NCI-H2171 treated with DMSO at 0.1 percent for 48 hours (cell line): Measurements from ENCODE around the gene ABAT.
A peak's percentile ranks its signal among the peaks of the same experiment; 100 is the strongest.

Source experiments
- DNase-seq: peaks from one replicate; lab custom pipeline; 2025; lab: John Stamatoyannopoulos, UW

ABAT gene

DNA sequence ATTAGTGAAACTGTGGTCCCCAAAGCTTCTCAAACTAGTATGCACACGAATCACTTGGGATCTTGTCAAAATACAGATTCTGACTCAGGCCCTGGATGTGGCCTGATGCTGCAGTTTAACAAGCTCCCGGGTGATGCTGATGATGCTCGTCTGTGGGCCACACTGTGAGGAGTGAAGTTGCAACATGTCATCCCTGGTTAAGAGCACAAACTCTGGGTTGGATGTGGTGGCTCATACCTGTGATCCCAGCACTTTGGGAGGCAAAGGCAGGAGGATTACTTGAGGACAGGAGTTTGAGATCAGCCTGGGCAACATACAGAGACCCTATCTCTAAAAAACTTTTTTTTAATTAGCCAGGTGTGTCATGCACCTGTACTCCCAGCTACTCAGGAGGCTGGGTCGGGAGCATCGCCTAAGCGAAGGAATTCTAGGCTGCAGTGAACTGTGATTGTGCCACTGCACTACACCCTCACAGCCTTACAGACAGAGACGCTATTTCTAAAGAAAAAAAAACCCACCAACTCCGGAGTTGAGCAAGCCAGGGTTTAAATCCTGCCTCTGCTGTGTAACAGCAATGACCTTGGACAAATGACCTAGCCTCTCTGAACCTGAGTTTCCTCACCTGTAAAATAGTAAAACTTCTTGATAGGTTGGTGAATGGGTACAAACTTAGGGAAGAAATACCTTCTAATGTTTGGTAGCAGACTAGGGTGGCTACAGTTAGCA, 24.4 kb upstream of the ABAT start:
- DNase-seq: no peak

DNA sequence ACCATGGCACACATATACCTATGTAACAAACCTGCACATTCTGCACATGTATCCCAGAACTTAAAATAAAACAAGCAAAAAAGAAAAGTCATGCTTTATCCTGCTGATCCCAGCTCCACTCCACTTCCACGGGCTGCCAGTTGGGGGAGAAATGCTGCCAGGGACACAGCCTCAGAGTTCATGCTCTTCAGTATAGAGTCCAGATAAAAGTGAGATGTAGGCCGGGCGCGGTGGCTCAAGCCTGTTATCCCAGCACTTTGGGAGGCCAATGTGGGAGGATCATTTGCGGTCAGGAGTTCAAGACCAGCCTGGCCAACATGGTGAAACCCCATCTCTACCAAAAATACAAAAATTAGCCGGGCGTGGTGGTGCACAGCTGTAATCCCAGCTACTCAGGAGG, 22.5 kb upstream of the ABAT start:
- DNase-seq: peak; percentile 6

DNA sequence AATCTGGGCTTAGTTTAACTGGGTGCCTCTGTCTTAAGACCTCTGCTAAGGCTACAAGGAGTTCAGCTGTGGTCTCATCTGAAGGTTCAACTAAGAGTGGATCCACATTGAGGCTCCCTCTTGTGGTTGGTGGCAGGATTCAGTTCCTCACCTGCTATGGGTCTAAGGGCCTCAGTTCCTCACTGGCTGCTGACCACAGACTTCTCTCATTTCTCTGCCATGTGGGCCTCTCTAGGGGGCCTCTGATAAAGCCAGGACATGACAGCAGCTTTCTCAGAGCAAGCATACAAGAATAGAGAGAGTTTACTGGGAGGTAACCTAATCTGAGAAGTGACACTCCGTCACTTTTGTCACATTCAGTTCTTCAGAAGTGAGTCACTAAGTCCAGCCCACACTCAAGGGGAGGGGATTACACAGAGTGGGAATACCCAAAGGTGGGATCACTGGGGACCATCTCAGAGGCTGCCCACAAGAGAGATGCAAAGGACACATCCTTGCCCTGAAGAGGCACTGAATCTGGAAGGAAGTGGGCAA, 19.2 kb upstream of the ABAT start:
- DNase-seq: no peak

DNA sequence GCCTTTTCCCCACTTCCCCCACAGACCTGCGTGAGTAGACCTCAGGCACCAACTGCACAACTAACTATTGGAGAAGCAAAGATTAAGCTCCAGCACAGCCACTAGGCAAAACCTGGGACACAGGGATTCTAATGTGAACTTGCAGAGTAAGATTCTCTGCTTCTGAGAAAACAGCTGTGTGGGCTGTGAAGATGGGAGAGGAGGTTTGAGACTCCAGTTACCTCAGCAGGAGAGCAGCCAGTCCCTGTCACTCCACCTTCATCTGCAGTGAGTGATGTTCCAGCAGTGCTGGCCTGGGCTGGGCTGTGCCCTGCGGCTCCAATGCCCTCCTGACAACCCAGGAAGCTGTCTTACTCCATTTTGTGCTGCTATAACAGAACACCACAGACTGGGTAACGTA, 18.0 kb upstream of the ABAT start:
- no peak for DNase-seq

DNA sequence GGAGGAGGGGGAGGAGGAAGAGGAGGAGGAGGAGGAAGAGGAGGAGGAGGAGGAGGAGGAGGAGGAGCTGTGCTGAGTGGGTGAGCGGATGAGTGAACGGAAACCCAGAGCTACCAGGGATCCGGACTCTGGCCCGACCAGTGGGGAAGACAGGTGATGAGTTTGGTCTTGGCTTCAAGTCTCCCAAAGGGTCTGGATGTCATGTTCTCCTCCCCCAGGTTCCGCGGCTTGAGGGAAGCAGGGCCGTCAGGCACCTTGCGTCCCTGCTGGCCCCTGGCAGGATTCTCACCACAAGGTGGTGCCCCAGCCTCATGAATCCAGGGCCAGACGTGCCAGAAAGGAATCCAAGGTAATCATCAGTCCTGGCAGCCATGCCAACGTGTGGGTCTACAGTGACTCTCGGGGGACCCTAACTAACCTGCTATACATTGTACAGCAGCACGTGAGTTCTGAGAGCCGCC, 13.5 kb upstream of the ABAT start:
- peak; percentile 73 for DNase-seq

DNA sequence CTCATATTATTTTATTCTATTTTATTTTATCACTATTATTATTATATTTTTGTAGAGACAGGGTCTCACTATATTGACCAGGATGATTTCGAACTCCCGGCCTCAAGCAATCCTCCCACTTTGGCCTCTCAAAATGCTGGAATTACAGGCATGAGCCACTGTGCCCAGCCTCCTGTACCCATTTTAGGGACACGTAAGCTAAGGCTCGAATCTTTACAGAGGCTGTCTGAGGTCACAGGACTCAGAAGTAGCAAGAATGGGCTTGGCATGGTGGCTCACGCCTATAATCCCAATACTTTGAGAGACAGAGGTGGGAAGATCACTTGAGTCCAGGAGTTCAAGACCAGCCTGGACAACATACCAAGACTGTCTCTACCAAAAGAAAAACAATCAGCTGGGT, 12.7 kb upstream of the ABAT start:
- no peak for DNase-seq

DNA sequence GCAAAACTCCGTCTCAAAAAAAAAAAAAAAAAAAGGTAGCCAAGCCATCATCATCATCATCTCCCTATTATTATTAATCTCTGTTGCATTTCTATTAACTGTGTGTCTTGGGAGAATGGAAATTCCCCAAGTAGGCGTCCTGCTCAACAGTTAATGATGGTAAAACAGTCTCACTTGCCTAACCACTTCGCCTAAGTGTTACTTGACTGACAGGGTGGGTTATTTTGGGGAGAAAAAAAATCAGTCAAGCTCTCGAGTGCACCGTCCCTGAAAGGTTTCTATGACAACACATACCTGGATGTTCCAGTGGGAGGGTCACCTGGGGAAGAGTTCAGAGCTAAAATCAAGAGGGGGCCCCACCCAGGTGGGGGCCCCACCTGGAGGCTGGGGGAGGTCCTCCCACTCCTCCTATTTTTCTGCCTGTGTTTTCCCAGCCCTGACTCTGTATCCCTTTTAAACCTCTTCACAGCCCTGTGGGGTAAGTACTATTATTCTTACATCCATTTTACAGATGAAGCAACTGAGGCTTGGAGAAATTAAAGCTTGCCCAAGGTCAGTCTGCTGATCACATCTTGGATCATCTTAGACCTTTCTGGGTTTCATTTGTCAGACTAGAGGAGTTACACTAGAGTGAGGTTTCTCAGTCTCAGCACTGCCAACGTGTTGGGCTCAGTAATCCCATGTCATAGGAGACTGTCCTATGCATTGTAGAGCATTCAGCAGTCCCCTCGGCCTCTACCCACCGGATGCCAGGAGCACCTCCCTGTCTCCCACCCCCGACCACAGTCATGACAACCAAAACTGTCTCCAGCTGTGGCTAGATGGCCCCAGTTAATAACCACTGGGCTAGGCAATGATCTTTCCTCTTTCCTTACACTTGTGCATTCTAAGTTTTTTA, 11.0 kb upstream of the ABAT start:
- DNase-seq: no peak

DNA sequence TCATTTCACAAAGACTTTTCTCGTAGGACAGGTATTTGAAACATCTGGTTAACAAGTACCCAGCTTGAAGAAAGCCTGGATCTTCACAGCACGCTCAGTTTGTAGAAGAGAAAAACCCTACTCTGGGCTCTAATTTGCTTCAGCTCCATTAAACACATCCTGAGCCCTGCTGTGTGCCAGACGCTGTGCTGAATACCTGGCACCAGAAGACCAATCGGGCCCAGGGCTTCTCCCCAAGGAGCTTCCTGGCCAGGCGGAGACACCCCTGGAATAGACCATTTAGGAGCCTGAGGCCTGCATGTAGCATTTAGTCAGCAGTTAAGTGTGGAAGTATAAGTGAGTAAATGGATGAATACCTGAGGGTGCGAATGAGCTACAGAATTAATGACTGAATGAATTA, 8.9 kb upstream of the ABAT start:
- DNase-seq: no peak

DNA sequence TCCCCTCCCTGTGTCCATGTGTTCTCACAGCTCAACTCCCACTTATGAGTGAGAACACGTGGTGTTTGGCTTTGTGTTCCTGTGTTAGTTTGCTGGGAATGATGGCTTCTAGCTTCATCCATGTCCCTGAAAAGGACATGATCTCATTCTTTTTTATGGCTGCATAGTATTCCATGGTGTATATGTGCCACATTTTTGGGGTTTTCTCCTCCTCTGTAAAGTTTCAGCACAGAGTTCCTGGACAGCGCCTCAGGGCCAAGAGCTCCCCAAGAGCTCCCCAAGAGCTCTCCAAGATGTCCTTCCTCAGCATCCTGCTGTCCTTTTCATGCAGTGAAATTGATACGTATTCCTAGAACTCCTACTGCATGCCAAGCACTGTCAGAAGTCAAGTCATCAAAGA, 6.9 kb upstream of the ABAT start:
- DNase-seq: no peak

DNA sequence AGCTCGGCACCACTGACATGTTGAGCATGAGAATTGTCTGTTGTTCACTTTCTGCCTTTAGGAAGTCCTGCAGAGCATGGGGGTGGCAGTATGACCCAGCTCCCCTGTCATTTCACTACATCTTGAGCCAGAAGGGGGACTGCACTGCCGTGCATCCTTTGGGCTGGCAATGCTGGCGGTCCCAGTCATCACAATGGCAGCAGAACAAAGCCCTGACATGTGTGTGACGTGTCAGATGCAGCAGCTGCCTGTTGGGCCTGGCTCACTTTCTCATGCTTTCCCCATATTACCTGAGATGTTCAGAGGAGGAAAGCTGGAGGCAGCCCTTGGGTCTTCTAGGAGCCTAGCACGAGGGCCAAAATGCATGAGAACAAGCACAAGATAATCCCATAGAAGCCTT, 6.3 kb upstream of the ABAT start:
- no peak for DNase-seq

DNA sequence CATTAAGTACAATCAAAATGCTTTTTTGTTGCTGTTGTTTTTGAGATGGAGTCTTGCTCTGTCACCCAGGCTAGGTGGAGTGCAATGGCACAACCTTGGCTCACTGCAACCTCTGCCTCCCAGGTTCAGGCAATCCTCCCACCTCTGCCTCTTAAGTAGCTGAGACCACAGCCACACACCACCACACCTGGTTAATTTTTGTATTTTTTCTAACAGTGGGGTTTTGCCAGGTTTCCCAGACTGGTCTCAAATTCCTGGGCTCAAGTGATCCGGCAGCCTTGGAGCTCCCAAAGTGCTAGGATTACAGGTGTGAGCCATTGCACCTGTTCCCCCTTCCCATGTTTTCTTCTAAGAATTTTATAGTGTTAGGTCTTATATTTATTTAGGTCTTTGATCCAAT, 4.9 kb upstream of the ABAT start:
- DNase-seq: no peak

DNA sequence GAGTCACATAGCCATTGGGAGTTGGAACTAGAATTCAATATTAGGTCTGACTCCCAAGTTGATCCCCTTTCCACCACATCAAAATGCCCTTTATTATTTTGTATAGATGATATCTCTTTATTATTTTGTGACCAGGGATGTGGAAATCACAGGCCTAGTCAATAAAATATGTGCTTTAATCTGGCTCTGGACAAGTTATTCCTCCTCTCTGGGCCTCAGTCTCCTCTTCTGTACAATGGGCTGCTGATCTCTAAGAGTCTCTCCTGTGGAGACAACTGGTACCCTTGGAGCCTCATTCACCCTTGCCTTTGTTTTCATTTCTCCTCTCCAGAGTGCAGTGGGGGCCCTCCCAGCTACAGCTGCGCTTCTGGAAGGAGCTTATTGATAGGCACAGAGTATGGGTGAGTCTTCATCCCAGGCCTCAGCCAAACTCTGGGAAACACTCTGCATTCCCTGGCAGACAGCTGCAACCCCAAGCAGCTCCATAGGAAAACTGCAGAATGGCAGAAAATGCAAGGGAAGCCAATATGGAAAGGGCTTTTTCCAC, 4.3 kb upstream of the ABAT start:
- DNase-seq: no peak

DNA sequence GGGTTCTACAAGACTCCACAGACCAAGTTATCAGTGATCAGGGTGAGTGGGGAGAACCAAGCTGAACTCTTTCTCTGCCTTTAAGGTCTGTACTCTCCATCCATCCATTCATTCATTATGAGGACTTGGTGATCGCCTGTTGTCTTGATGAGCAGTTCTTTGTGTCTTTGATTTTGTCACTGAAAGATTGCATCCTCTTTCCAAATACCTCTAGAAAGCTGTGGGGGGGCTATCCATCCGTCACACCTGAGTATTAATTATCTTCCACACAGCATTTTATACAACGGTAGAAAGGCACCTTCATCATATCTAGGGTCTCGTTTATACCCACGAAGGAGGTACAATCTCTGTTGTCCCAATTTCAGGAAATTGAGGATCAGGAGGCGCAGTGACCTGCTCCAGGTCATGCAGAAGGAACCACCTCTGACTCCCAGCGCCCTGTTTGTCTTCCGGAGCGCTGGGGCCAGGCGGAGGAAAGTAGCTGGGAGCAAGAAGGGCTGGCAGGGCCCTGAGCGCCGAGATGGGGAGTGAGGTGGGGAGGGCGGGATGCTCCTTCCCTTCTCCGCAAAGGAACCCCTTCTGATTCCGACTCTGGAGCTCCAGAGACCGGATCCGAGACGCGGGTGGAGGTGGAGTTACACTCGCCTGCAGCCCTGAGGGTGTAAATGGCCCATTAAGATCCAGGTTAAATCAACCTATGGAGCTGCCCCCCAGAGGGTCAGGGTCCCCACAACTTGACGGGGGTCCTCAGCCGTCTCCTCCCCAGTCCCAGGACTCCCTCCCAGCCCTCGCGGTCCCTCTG, 605 bp upstream of the ABAT start:
- no peak for DNase-seq

DNA sequence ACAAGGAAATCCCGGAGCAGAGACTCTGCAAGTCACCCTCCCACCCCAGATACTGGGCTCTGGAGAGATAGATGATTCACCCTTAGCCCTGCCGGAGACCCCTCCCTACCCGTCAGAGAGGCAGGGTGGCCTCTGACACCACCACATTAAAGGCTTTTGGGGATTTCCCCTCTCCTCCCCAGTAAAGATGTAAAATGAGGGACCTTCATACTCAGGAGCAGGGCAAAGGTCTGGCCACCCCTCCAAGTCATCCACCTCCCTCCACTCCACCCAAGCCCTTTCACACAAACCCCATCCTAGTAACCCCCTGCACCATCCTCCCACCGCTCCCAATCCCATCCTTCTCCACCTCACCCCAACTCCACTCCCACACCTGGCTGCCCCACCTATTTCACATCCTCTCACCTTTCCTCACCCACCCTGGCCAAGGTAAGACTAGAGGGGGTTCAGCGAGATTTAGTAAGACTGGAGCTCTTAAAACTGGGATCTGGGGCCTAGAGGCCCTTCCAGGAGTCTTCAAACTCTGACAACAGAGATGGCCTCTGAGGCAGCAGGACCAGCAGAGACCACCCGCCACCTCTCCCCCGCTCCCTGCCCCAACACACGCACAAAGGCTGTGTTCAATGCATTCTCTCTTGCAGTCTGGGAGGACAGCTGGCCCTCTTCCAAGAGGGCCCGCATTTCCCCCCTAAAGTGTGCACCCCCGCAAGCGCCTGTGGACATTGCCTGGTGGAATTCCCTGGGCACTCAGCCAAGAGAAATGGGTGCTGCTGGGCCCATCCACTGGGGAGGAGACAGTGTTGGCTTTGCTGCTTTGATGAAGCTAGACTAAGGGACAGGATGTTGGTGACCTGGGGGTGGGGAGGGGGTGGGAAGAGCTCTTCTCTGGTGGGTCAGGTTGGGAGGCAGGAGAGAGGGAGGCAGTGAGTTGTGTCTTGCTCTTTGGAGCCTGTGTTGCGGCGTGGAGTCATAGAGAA, 1.1 kb downstream of the ABAT start:
- no peak for DNase-seq

DNA sequence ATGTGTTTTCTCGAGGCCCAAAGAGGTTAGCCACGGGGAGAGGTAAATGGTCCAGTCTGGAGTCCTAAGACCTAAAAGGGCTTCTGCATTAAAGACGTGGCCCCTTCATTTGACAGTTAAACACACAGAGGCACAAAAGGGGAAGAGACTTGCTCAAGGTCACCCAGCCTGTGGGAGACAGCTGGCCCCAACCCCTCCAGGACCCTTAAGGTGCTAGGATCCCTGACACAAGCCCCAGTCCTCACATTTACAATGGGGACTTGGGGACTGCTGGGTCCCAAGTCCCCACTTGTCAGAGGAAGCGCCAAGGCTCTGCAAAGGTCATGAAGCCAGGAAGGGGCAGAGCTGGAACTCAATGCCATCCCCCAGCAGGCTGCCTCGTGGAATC, 1.7 kb downstream of the ABAT start:
- DNase-seq: no peak

DNA sequence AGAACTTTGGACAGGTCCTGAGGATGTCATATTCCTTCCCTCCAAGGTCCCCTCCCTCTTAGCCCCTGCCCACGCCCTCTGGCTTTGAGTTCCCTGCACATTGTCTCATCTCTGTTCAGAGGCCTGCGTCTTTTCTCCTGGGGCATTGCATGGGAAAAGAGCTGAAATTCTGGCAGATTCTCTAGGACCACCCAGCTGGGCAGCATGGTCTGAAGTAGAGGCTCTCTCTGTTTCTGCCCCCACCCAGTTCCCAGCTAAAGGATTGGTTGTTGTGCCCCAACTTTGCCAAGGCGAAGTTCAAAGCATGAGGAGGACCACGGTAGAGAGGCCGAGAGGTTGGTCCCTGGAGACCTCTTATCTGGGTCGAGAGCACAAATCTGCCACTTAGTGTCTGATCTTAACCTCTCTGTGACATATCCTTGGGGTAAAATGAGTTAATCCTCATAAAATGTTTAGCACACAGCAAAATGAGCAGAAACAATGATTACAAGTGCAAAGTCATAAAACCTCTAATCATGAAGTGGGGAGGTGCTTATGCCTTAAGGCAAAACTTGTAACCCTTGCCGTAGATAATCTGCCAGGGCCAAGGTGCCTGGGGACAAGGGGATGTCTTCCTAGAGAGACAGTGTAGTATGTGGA, 2.4 kb downstream of the ABAT start:
- DNase-seq: no peak

DNA sequence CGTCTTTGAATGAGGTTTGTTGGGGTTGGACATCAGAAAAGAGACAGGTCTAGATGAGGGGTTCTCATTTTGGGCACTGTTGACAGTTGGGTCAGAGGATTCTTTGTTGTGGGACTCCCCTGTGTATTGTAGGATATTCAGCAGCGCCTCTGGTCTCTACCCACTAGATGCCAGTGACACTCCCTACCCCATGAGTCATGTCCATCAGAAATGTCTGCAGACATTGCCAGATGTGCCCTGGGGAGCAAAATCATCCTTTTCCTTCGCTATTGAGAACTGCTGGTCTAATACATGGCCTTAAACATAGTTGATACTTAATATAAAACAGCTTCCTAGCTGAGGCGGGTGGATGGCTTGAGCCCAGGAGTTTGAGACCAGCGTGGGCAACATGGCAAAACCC, 3.1 kb downstream of the ABAT start:
- no peak for DNase-seq

DNA sequence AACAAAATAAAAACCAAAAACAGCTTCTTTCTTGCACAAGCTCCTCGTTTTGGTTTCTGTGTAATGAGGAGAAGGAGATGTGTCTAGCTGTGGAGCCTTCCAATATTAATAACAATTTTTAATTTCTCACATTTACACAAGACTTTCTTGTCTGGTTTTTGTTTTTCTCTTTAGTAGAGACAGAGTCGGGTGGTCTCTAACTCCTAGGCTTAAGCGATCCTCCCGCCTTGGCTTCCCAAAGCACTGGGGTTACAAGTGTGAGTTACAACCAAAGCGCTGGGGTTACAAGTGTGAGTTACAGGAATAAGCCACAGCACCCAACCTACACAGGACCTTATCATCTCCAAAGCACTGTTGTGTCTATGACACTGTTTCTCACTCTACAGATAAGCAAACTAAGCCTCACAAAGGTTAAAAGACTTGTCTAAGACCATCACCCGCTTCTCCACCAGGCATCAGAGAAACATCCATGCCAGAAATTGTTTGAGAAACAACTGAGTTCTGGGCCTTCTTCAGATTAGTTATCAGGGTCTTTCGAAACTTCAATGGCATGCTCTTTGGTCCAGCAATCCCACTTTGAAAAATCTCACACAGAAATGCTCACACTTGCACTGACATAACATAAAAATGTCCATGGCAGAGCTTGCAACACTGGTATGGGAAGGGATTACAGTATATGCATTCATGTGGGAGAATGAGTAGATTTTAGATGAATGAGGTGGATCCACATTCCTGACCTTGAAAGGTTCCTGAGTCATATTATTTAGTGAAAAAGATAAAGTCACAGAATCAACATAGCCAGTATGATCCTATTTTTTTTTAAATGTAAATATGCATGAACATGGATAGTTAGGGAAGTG, 3.9 kb downstream of the ABAT start:
- no peak for DNase-seq

DNA sequence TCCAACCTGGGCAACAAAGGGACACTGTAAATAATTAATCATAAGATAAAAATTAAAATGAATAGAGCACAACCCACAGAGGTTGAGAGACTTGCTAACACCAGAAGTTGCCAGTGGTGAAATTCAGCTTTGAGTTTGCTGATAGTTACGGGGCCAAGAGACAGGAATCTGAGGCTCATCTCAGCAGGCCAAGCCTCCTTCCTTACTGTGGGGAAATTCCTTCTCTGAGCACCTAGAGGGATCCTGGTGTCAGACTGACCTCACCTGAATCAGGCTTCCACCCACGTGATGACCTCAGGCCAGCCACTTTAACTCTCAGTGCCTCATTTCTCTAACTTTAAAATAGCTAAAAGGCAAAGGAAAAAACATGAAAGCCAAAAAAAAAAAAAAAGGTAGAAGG, 4.7 kb downstream of the ABAT start:
- DNase-seq: no peak
